ENCODE measurements around the gene CERT1.

Gene CERT1

GRCh38 chr5:75331095-75332090 is 180.0 kb downstream of the CERT1 start:
- no peak overlapping the region for H3K4me3 ChIP-seq (replicated peaks; ENCODE audit: low read depth, low read length)
- DNase-seq (ENCODE audit: extremely low read depth, low read depth) = no peak
- TF ChIP-seq CTCF (IDR thresholded peaks at IDR 0.05; ENCODE audit: low read depth, low read length, missing control alignments) = no peak

- H3K4me3 ChIP-seq (replicated peaks; ENCODE audit: low read depth, low read length) = no peak overlapping the region
- no peak for DNase-seq (ENCODE audit: extremely low read depth, low read depth)
- TF ChIP-seq CTCF (IDR thresholded peaks at IDR 0.05; ENCODE audit: low read depth, low read length, missing control alignments) = no peak
These were observed 181.0 kb downstream of the CERT1 start for GRCh38 chr5:75330404-75330803.
